GM18498 (cell line): Measurements from ENCODE around the gene CXXC5.

Source experiments
- ATAC-seq: cut with Tn5 transposase; IDR thresholded peaks from one replicate; pipeline ENCODE4 v1.9.1; 2021; ENCODE audit warnings: mild to moderate bottlenecking, moderate library complexity; ENCODE audit not compliant: unreplicated experiment

The CXXC5 gene

GRCh38 chr5:139690803-139691629 lies 42.9 kb downstream of the CXXC5 start:
- no peak for ATAC-seq

GRCh38 chr5:139692148-139692547 lies 44.0 kb downstream of the CXXC5 start:
- no peak for ATAC-seq

GRCh38 chr5:139692679-139693308 lies 44.6 kb downstream of the CXXC5 start:
- no peak for ATAC-seq

- ATAC-seq: no peak
These were observed 45.7 kb downstream of the CXXC5 start for GRCh38 chr5:139693676-139694364.

- ATAC-seq: no peak
These were observed 46.5 kb downstream of the CXXC5 start for GRCh38 chr5:139694556-139695177.

- no peak for ATAC-seq
These were observed 47.0 kb downstream of the CXXC5 start for GRCh38 chr5:139695178-139695573.

- no peak for ATAC-seq
These were observed 48.2 kb downstream of the CXXC5 start for GRCh38 chr5:139696167-139696893.

- no peak for ATAC-seq
These were observed 48.9 kb downstream of the CXXC5 start for GRCh38 chr5:139696894-139697658.

- ATAC-seq: no peak
These were observed 50.5 kb downstream of the CXXC5 start for GRCh38 chr5:139698490-139699146.

- ATAC-seq: no peak
These were observed 51.2 kb downstream of the CXXC5 start for GRCh38 chr5:139699351-139699750.

- no peak for ATAC-seq
These were observed 52.5 kb downstream of the CXXC5 start for GRCh38 chr5:139700711-139701055.

- no peak for ATAC-seq
These were observed 53.0 kb downstream of the CXXC5 start for GRCh38 chr5:139701056-139701741.

- no peak for ATAC-seq
These were observed 54.4 kb downstream of the CXXC5 start for GRCh38 chr5:139702548-139702947.

GRCh38 chr5:139704748-139705147 lies 56.6 kb downstream of the CXXC5 start:
- ATAC-seq: no peak

- ATAC-seq: no peak
These were observed 57.0 kb downstream of the CXXC5 start for GRCh38 chr5:139705191-139705590.

GRCh38 chr5:139705655-139706587 lies 57.8 kb downstream of the CXXC5 start:
- no peak for ATAC-seq

- no peak for ATAC-seq
These were observed 59.4 kb downstream of the CXXC5 start for GRCh38 chr5:139707445-139708003.

- no peak for ATAC-seq
These were observed 60.3 kb downstream of the CXXC5 start for GRCh38 chr5:139708434-139708861.
